ENCODE data around the gene IGSF21.

IGSF21 gene

GRCh38 chr1:18188820-18189517 lies 81.4 kb downstream of the IGSF21 start:
- Histone ChIP-seq H3K27ac (replicated peaks) (no peak overlapping the region), H3K27me3 (ENCODE audit: insufficient read depth, poor library complexity, severe bottlenecking) (no peaks in the 10 kb centered on the region), H3K4me3 (replicated peaks; ENCODE audit: insufficient read depth, low read length) (no peak overlapping the region)
- TF ChIP-seq GABPA (IDR thresholded peaks at IDR 0.05; ENCODE audit: low read depth) (no peak), SPI1 (IDR thresholded peaks at IDR 0.05; ENCODE audit: borderline replicate concordance, low read depth) (no peak), REST (IDR thresholded peaks at IDR 0.05; ENCODE audit: insufficient replicate concordance, low read depth) (no peak), POLR2AphosphoS5 (IDR thresholded peaks at IDR 0.05; ENCODE audit: low read depth) (no peak)
- TF ChIP-seq, protein P1, sequence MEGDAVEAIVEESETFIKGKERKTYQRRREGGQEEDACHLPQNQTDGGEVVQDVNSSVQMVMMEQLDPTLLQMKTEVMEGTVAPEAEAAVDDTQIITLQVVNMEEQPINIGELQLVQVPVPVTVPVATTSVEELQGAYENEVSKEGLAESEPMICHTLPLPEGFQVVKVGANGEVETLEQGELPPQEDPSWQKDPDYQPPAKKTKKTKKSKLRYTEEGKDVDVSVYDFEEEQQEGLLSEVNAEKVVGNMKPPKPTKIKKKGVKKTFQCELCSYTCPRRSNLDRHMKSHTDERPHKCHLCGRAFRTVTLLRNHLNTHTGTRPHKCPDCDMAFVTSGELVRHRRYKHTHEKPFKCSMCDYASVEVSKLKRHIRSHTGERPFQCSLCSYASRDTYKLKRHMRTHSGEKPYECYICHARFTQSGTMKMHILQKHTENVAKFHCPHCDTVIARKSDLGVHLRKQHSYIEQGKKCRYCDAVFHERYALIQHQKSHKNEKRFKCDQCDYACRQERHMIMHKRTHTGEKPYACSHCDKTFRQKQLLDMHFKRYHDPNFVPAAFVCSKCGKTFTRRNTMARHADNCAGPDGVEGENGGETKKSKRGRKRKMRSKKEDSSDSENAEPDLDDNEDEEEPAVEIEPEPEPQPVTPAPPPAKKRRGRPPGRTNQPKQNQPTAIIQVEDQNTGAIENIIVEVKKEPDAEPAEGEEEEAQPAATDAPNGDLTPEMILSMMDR (IDR thresholded peaks at IDR 0.05; ENCODE audit: insufficient read depth, low read length) = no peak
- DNase-seq (ENCODE audit: low read depth in 1 of 2, low spot score in 1 of 2) = no peak

DNA sequence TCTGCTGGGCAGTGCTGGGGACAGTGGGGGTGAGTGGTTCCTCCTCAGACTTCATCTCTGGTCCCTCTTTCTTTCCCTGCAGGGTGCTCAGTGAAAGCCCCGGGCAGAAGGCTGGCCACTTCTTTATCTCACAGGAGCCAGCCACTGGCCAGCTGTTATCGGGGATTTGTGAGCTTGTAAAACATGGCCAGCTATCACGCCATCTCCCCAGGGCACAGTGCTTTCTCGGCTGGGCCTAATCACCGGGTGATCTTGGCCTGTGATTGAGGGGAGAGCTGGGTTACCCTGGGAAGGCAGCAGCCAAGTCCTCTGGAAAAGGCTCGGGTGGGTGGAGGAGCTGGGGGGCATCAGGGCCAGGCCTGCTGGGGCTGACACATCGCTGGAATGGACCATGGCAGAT lies 83.0 kb downstream of the IGSF21 start:
- DNase-seq (ENCODE audit: low read depth in 1 of 2, low spot score in 1 of 2) = no peak
- Histone ChIP-seq H3K27me3 (ENCODE audit: insufficient read depth, poor library complexity, severe bottlenecking) (peaks cover 2% of the 10 kb centered on the region), H3K4me3 (replicated peaks; ENCODE audit: insufficient read depth, low read length) (no peak overlapping the region), H3K27ac (replicated peaks) (no peak overlapping the region)
- TF ChIP-seq GABPA (IDR thresholded peaks at IDR 0.05; ENCODE audit: low read depth) (no peak), SPI1 (IDR thresholded peaks at IDR 0.05; ENCODE audit: borderline replicate concordance, low read depth) (no peak), POLR2AphosphoS5 (IDR thresholded peaks at IDR 0.05; ENCODE audit: low read depth) (no peak), REST (IDR thresholded peaks at IDR 0.05; ENCODE audit: insufficient replicate concordance, low read depth) (no peak)
- TF ChIP-seq, protein P1 (IDR thresholded peaks at IDR 0.05; ENCODE audit: insufficient read depth, low read length) = no peak

DNA sequence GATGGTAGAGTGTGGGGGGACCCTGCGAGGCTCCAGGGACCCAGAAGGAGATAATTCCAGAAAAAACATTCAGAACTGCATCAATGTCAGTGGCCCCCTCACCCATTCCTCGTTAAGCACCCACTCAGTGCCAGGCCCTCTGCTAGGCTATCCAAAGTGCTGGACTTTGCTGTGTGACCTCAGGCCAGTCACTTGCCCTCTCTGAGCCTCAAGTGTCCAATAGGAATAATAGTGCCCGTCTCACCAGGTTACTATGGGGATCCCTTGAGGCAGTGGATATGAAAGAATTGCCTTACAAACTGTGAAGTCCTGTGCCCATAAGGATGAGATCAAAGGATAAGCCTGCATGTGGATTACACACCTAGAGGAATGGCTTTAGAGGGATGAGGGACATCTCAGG lies 83.4 kb downstream of the IGSF21 start:
- no peak overlapping the region for H3K27ac ChIP-seq (replicated peaks)
- no peak for DNase-seq (ENCODE audit: low read depth in 1 of 2, low spot score in 1 of 2)
- H3K27me3 ChIP-seq (ENCODE audit: insufficient read depth, poor library complexity, severe bottlenecking) = peaks cover 2% of the 10 kb centered on the region
- no peak overlapping the region for H3K4me3 ChIP-seq (replicated peaks; ENCODE audit: insufficient read depth, low read length)
- TF ChIP-seq REST (IDR thresholded peaks at IDR 0.05; ENCODE audit: insufficient replicate concordance, low read depth) (no peak), POLR2AphosphoS5 (IDR thresholded peaks at IDR 0.05; ENCODE audit: low read depth) (no peak), SPI1 (IDR thresholded peaks at IDR 0.05; ENCODE audit: borderline replicate concordance, low read depth) (no peak), GABPA (IDR thresholded peaks at IDR 0.05; ENCODE audit: low read depth) (no peak)
- TF ChIP-seq, protein P1 (IDR thresholded peaks at IDR 0.05; ENCODE audit: insufficient read depth, low read length) = no peak
